Retinal pigment epithelial cell (primary cell): ENCODE measurements around the gene SYCP2L.

Source experiments
- DNase-seq: peaks from one replicate; pipeline ENCODE4 v3.0.0-alpha.2; 2010; ENCODE audit warnings: low read depth
- H3K4me3 ChIP-seq: 2 replicates; pipeline ENCODE4 v1.5.1; 2011; ENCODE audit warnings: mild to moderate bottlenecking, low read length, control low read depth, moderate library complexity
- TF ChIP-seq, protein P1 (sequence below): conservative IDR thresholded peaks from 2 replicates; pipeline ENCODE4 v1.5.1; 2011; ENCODE audit warnings: low read depth, low read length, control low read depth, inconsistent platforms

Gene SYCP2L

DNA sequence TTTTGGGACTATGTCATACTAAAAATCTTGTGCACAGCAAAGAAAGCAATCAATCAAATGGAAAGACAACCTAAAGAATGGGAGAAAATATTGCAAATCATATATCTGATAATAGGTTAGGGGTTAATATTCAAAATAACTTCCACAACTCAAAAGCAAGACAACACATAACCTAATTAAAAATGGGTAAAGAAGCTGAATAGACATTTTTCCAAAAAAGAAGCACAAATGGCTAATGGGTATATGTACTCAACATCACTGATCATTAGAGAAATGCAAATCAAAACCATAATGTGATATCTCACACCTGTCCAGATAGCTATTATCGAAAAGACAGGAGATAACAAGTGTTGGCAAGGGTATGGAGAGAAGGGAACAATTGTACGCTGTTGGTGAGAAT, 53.0 kb downstream of the SYCP2L start:
- no peak overlapping the region for H3K4me3 ChIP-seq
- no peak for DNase-seq
- TF ChIP-seq, protein P1, sequence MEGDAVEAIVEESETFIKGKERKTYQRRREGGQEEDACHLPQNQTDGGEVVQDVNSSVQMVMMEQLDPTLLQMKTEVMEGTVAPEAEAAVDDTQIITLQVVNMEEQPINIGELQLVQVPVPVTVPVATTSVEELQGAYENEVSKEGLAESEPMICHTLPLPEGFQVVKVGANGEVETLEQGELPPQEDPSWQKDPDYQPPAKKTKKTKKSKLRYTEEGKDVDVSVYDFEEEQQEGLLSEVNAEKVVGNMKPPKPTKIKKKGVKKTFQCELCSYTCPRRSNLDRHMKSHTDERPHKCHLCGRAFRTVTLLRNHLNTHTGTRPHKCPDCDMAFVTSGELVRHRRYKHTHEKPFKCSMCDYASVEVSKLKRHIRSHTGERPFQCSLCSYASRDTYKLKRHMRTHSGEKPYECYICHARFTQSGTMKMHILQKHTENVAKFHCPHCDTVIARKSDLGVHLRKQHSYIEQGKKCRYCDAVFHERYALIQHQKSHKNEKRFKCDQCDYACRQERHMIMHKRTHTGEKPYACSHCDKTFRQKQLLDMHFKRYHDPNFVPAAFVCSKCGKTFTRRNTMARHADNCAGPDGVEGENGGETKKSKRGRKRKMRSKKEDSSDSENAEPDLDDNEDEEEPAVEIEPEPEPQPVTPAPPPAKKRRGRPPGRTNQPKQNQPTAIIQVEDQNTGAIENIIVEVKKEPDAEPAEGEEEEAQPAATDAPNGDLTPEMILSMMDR = no peak

DNA sequence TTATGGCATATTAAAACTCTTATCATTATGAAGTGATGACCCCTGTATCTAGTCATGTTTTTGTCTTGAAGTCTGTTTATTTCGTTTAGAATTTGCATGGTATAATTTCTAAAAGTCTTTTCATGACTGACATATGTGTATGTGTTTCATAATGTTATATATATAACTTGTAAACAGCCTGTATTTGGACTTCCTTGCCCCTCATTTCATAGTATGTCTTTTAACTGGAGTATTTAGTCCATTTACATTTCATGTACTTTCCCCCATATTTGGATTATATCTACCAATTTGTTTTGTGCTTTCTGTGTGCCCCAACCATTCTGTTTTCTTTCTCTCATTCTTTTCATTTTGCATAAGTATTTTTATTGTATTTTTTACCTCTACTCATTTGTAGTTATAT, 59.0 kb downstream of the SYCP2L start:
- DNase-seq = no peak
- TF ChIP-seq, protein P1 = no peak
- no peak overlapping the region for H3K4me3 ChIP-seq

DNA sequence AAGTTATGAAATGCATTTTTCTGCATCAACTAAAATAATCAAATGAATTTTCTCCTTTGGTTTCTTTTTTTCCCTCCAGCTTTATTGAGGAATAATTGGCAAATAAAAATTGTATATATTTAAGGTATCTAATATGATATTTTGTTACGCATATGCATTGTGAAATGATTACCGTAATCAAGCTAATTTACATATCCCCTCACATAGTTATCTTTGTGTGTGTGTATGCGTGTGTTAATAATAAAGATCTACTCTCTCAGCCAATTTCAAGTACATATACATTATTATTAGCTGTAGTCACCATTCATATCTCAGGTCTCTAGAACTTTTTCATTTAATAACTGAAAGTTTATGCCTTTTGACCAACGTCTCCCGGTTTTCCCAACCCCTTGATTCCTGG, 61.1 kb downstream of the SYCP2L start:
- no peak for DNase-seq
- no peak overlapping the region for H3K4me3 ChIP-seq
- TF ChIP-seq, protein P1 = no peak

DNA sequence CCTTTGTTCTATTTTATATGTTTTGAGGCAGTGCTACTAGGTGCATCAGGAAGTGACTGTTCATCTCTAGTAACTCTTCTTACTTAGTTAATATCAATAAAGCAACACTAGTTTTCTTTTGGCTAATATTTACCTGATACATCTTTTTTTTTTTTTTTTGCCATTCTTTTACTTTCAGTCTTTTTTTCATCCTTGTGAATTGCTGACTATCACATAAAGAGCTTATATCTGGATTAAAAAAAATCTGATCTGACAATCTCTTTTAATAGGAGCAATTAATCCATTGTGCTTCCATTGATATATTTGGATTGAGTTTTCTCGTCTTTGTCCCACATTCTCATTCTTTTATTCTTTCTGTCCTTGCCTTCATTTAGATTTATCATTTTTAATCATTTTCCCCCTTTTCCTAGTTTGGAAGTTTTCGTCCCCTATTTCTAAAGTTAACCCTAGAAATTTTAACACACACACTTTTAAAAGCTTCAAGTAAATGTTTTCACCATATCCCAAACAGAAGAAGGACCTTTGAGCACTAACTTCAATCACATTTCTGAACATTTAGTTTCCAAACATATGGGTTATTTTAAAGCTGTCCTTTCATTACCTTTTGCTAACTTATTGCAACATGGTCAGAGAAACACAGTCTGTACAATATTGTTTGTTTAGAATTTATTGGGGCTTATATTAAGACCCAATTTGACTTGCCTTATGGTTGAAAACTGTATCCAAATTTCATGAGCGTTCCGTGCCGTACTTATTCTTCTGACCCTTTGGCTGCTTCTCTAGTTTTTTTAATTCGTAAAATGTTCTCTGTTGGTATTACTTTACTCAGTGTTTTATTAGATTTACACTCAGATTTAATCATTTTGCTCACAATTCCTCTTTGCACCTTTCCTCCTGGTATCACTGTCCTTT, 63.0 kb downstream of the SYCP2L start:
- H3K4me3 ChIP-seq = no peak overlapping the region
- TF ChIP-seq, protein P1 = no peak
- no peak for DNase-seq

DNA sequence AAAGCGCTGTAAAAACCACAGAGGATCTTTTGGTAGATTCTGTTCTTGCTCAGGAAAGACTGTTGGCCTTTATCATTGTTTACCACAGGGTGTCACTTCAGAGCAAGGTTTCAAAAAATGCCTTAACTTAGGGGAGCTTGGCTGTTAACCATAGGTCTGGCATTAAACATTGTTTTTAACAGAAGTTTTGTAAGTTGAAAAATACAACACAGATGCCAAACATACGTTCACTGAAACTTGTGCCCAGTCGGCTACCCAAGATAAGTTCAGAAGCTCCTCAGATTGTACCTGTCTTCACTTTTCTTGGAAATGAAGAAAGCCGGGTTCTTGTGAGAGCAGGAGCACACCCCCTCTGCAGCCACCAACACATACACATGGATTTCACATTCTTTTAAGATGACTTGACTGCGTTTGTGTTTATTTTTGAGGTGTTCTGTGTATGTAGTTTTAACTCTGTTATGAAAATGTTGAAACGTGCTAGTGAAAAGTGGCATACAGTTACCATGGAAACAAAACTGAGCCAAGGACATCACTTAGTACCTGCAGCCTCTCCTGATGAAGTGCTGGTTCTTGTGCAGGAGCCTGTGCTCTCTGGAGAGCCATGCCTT, 64.9 kb downstream of the SYCP2L start:
- no peak overlapping the region for H3K4me3 ChIP-seq
- TF ChIP-seq, protein P1 = peak; percentile 79
- DNase-seq = peak; percentile 36

DNA sequence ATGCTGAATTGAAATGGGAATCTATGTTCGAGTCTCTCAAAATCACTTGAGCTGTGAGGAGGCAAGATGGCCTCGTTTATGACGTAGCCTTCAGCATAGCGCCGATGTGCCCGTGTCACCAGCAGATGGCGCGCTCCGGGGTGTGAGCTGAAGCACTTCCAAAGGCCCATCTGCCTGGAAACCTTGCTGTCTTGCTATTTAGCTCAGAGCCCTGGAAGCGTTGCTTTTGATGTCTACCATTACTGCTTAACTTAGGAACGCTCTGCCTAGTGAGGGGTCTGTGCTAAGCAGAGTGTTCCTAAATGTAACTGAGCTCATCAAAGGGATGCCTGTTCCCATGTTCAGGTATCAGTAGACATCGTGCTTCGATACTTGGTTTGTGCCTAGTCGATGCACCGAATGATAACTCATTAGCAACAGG, 67.7 kb downstream of the SYCP2L start:
- H3K4me3 ChIP-seq = no peak overlapping the region
- peak; percentile 36 for DNase-seq
- TF ChIP-seq, protein P1 = peak; percentile 94

DNA sequence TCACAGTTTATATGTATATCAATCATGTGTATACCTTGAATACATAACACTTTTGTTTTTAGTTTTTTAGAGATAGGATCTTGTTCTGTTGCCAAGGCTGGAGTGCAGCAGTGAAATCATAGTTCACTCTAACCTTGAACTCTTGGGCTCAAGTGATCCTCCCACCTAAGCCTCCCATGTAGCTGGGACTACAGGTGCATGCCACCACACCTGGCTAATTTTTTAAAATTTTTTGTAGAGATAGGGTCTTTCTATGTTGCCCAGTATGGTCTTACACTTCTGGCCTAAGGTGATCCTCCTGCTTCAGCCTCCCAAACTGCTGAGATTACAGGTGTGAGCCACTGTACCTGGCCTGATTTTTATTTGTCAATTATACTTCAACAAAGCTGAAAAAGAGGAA, 69.9 kb downstream of the SYCP2L start:
- no peak for DNase-seq
- TF ChIP-seq, protein P1 = no peak
- H3K4me3 ChIP-seq = no peak overlapping the region
